CD4-positive, alpha-beta T cell treated with Interleukin-15 for 1 hour (primary cell): ENCODE data around the gene PNPLA2.
A peak's percentile ranks its signal among the peaks of the same experiment; 100 is the strongest.

Experiments used
- DNase-seq: peaks from one replicate; pipeline ENCODE4 v3.0.0-alpha.2; 2020

The PNPLA2 gene

GRCh38 chr11:818396-819128, at the start of gene PNPLA2:
TSS of gene PNPLA2 (plus strand) at chr11:818914. CDS start at chr11:819719, 805 bp downstream.
- no peak for DNase-seq

- no peak for DNase-seq
These were observed 48.6 kb upstream of the PNPLA2 start for GRCh38 chr11:769887-770641.

GRCh38 chr11:770642-771616, 47.8 kb upstream of the PNPLA2 start:
- no peak for DNase-seq

GRCh38 chr11:771617-772204, 47.0 kb upstream of the PNPLA2 start:
- DNase-seq = no peak

GRCh38 chr11:772429-773390, 46.0 kb upstream of the PNPLA2 start:
- no peak for DNase-seq

- no peak for DNase-seq
These were observed 45.3 kb upstream of the PNPLA2 start for GRCh38 chr11:773425-773824.

- DNase-seq = no peak
These were observed 44.9 kb upstream of the PNPLA2 start for GRCh38 chr11:773830-774229.

- DNase-seq = no peak
These were observed 43.7 kb upstream of the PNPLA2 start for GRCh38 chr11:774873-775592.

GRCh38 chr11:776263-776560, 42.5 kb upstream of the PNPLA2 start:
- DNase-seq = no peak

- no peak for DNase-seq
These were observed 42.0 kb upstream of the PNPLA2 start for GRCh38 chr11:776561-777287.

GRCh38 chr11:777288-778255, 41.1 kb upstream of the PNPLA2 start, which contains the start of gene GATD1:
TSS of gene GATD1 (minus strand) at chr11:777487. CDS start at chr11:777462, 25 bp downstream.
- DNase-seq = peak; percentile 91

- DNase-seq = no peak
These were observed 39.4 kb upstream of the PNPLA2 start for GRCh38 chr11:778976-779954.

GRCh38 chr11:779955-780532, 38.7 kb upstream of the PNPLA2 start:
- no peak for DNase-seq

GRCh38 chr11:782264-783174, 36.2 kb upstream of the PNPLA2 start:
- no peak for DNase-seq

GRCh38 chr11:783581-784015, 35.1 kb upstream of the PNPLA2 start:
- no peak for DNase-seq
